OCI-LY7 (cell line): ENCODE results near the gene ISOC2. TPM values are rescaled to one million over a fixed set of nuclear protein-coding genes. Genes with fewer than 3 reads are reported as not detected.

Source experiments
- BruUV-seq: library from RNA; stranded (reverse); fragments of 400-500 nt; replicated peaks from 2 replicates; lab custom pipeline; 2021; lab: Mats Ljungman, UMichigan
- CTCF ChIA-PET: fragments of 300-600 bp; sonication (Branson Sonifier 250); formaldehyde crosslinking; loops from one replicate; lab custom pipeline; 2022; ENCODE audit warnings: antibody characterized with exemption; ENCODE audit not compliant: unreplicated experiment; lab: Charles Lee
- POLR2A ChIA-PET: fragments of 300-600 bp; sonication (Branson Sonifier 250); formaldehyde crosslinking; loops from one replicate; lab custom pipeline; 2022; ENCODE audit warnings: antibody characterized with exemption; lab: Charles Lee
- DNase-seq: peaks from one replicate; pipeline ENCODE4 v3.0.0-alpha.2; 2015; ENCODE audit warnings: low spot score
- H2AFZ ChIP-seq: fragments of 200-600 bp; sonication (generic), shearing (Covaris generic); 2 replicates; pipeline ENCODE4 v1.6.1; 2014; ENCODE audit warnings: mild to moderate bottlenecking, antibody characterized with exemption, low read length, moderate library complexity
- H3K27ac ChIP-seq: fragments of 200-600 bp; sonication (generic); 2 replicates; pipeline ENCODE4 v1.5.1; 2014; ENCODE audit warnings: mixed run types, low read depth, mild to moderate bottlenecking, moderate library complexity, low read length, inconsistent platforms; ENCODE audit not compliant: poor library complexity, severe bottlenecking
- H3K36me3 ChIP-seq: fragments of 200-600 bp; sonication (generic); 2 replicates; pipeline ENCODE4 v1.6.1; 2014; ENCODE audit warnings: mild to moderate bottlenecking, antibody characterized with exemption, low read length, moderate library complexity, mixed read lengths; ENCODE audit not compliant: insufficient read depth
- H3K4me1 ChIP-seq: fragments of 200-600 bp; sonication (generic); 2 replicates; pipeline ENCODE4 v1.5.1; 2014; ENCODE audit warnings: mild to moderate bottlenecking, low read length; ENCODE audit not compliant: insufficient read depth, poor library complexity, severe bottlenecking
- H3K4me2 ChIP-seq: fragments of 200-600 bp; sonication (generic); 2 replicates; pipeline ENCODE4 v1.6.1; 2014; ENCODE audit warnings: mild to moderate bottlenecking, low read length
- H3K4me3 ChIP-seq: fragments of 200-600 bp; sonication (generic); 2 replicates; pipeline ENCODE4 v1.5.1; 2014; ENCODE audit warnings: mild to moderate bottlenecking, low read depth, low read length; ENCODE audit not compliant: poor library complexity, severe bottlenecking
- H3K79me2 ChIP-seq: fragments of 200-600 bp; sonication (generic); 2 replicates; pipeline ENCODE4 v1.6.1; 2016; ENCODE audit warnings: low read depth, mild to moderate bottlenecking, low read length, moderate library complexity, mixed read lengths; ENCODE audit not compliant: insufficient read depth
- H3K9me2 ChIP-seq: fragments of 200-600 bp; sonication (generic); 2 replicates; pipeline ENCODE4 v1.6.1; 2016; ENCODE audit warnings: mild to moderate bottlenecking, low read length, mixed read lengths; ENCODE audit not compliant: insufficient read depth
- H3K9me3 ChIP-seq: fragments of 200-600 bp; sonication (generic); 2 replicates; pipeline ENCODE4 v1.6.1; 2014; ENCODE audit warnings: mild to moderate bottlenecking, mixed run types, low read length, mixed read lengths
- H4K20me1 ChIP-seq: fragments of 200-600 bp; sonication (generic); 2 replicates; pipeline ENCODE4 v1.6.1; 2014; ENCODE audit warnings: mild to moderate bottlenecking, antibody characterized with exemption, low read length, moderate library complexity, mixed read lengths; ENCODE audit not compliant: insufficient read depth
- EZH2phosphoT487 ChIP-seq: fragments of 200-600 bp; sonication (generic); IDR thresholded peaks from 2 replicates; pipeline ENCODE4 v1.6.1; 2018; ENCODE audit warnings: low read depth, borderline replicate concordance, mild to moderate bottlenecking, mixed run types, antibody characterized with exemption, low read length, moderate library complexity, mixed read lengths
- intact Hi-C: fragments of 100-400 bp; cut with micrococcal nuclease; formaldehyde crosslinking; loops from one replicate; pipeline ENCODE4 v1.10.0; 2022; ENCODE audit not compliant: unreplicated experiment
- total RNA-seq, 2 experiments: library from RNA; depleted of rRNA in 1 of 2; stranded (reverse); fragments of >200 nt in 1 of 2; shearing (Covaris generic) in 1 of 2; gene quantifications; 2 replicates each; pipeline ENCODE4 v1.2.3, GENCODE V29; 2014 to 2022
- TF ChIP-seq, protein P1 (sequence below): fragments of 200-600 bp; sonication (generic); conservative IDR thresholded peaks from 2 replicates; pipeline ENCODE4 v1.5.1; 2014; ENCODE audit warnings: mild to moderate bottlenecking, antibody characterized with exemption, low read length, moderate library complexity, mixed read lengths

ISOC2 gene
- total RNA-seq, 2 experiments from 2014 or later, result 37.0 to 115 TPM

- Histone ChIP-seq H2AFZ (no peak overlapping the region), H3K4me3 (no peak overlapping the region), H3K4me1 (peaks cover 35% of the 10 kb centered on the region), H3K4me2 (no peak overlapping the region), H3K27ac (no peak overlapping the region), H3K79me2 (peaks cover 13% of the 10 kb centered on the region; the same call in 1 of the 2 replicates), H3K36me3 (no peaks in the 10 kb centered on the region; the same call in 1 of the 2 replicates), H4K20me1 (no peaks in the 10 kb centered on the region), H3K9me3 (no peaks in the 10 kb centered on the region), H3K9me2 (no peaks in the 10 kb centered on the region)
- BruUV-seq, result no TSS peak
- intact Hi-C loops, result no loop called here
- CTCF ChIA-PET, result no interaction called here
- POLR2A ChIA-PET, result no interaction called here
- DNase-seq, result no peak
- TF ChIP-seq EZH2phosphoT487, result no peak
- TF ChIP-seq, protein P1, sequence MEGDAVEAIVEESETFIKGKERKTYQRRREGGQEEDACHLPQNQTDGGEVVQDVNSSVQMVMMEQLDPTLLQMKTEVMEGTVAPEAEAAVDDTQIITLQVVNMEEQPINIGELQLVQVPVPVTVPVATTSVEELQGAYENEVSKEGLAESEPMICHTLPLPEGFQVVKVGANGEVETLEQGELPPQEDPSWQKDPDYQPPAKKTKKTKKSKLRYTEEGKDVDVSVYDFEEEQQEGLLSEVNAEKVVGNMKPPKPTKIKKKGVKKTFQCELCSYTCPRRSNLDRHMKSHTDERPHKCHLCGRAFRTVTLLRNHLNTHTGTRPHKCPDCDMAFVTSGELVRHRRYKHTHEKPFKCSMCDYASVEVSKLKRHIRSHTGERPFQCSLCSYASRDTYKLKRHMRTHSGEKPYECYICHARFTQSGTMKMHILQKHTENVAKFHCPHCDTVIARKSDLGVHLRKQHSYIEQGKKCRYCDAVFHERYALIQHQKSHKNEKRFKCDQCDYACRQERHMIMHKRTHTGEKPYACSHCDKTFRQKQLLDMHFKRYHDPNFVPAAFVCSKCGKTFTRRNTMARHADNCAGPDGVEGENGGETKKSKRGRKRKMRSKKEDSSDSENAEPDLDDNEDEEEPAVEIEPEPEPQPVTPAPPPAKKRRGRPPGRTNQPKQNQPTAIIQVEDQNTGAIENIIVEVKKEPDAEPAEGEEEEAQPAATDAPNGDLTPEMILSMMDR, result no peak
Measured at GRCh38 chr19:55481148-55481793, 19.8 kb upstream of the ISOC2 start.

- Histone ChIP-seq H2AFZ (no peak overlapping the region), H4K20me1 (no peaks in the 10 kb centered on the region), H3K9me3 (no peaks in the 10 kb centered on the region), H3K27ac (no peak overlapping the region), H3K9me2 (no peaks in the 10 kb centered on the region), H3K4me1 (peaks cover 31% of the 10 kb centered on the region), H3K79me2 (peaks cover 13% of the 10 kb centered on the region; the same call in 1 of the 2 replicates), H3K36me3 (no peaks in the 10 kb centered on the region; the same call in 1 of the 2 replicates), H3K4me2 (no peak overlapping the region), H3K4me3 (no peak overlapping the region)
- no peak for DNase-seq
- ChIA-PET CTCF (no interaction called here), POLR2A (interaction anchor here (0.6 kb wide), 1 partner anchor 359 kb away, joined by 3 read pairs; no protein-coding TSS in a partner anchor)
- TF ChIP-seq, protein P1, result no peak
- TF ChIP-seq EZH2phosphoT487, result no peak
- BruUV-seq, result no TSS peak
- intact Hi-C loops, result no loop called here
Measured at GRCh38 chr19:55479451-55480230, 18.2 kb upstream of the ISOC2 start.

DNA sequence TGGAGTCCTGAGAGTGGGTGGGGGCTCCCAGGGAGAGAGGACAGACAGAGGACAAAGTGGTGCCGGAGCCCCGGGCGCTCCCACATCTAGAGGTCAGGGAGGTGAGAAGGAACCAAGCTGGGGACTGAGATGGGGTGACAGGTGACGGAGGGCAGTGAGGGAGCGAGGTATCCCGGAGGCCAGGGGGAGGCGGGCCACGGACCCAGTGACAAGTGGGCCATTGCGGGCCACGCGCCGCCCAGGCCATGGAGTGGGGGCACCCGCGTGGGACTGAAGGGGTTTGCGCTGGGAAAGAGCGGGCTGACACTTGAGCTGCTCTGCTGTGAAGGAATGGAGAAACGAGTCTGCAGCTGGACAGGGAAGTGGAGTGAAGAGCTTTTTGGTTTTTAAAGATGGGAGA is 17.6 kb upstream of the ISOC2 start:
- H3K9me2 ChIP-seq, result no peaks in the 10 kb centered on the region
- ChIA-PET POLR2A (no interaction called here), CTCF (interaction anchor here (0.6 kb wide), 1 partner anchor 74 kb away, joined by 3 read pairs; no protein-coding TSS in a partner anchor)
- H4K20me1 ChIP-seq, result no peaks in the 10 kb centered on the region
- no peaks in the 10 kb centered on the region for H3K9me3 ChIP-seq
- H3K27ac ChIP-seq, result no peak overlapping the region
- H3K4me3 ChIP-seq, result no peak overlapping the region
- H3K4me1 ChIP-seq, result peaks cover 25% of the 10 kb centered on the region
- BruUV-seq, result no TSS peak
- no peak overlapping the region for H3K4me2 ChIP-seq
- intact Hi-C loops, result no loop called here
- H3K36me3 ChIP-seq, result no peaks in the 10 kb centered on the region; the same call in 1 of the 2 replicates
- H3K79me2 ChIP-seq, result peaks cover 13% of the 10 kb centered on the region; the same call in 1 of the 2 replicates
- DNase-seq, result no peak
- TF ChIP-seq, protein P1, result no peak
- TF ChIP-seq EZH2phosphoT487, result no peak
- no peak overlapping the region for H2AFZ ChIP-seq
